CD4-positive, alpha-beta T cell (primary cell): ENCODE data around the gene IFI35. TPM values are rescaled to one million over a fixed set of nuclear protein-coding genes. Genes with fewer than 3 reads are reported as not detected.
"Not testable (repeated sequence)": the region's sequence is repeated elsewhere in the genome, so short reads cannot be mapped to it uniquely, and the experiment has no call there.

Experiments used
- ATAC-seq: fragments of 200-7000 bp; cut with Tn5 transposase; one replicate; pipeline ENCODE4 v1.10.0; 2022; ENCODE audit warnings: mild to moderate bottlenecking; ENCODE audit not compliant: poor library complexity
- CTCF ChIA-PET: fragments of 350-600 bp; sonication (Branson Sonifier 250); formaldehyde crosslinking; loops from one replicate; lab custom pipeline; 2021; ENCODE audit warnings: antibody characterized with exemption, inconsistent platforms; lab: Charles Lee
- POLR2A ChIA-PET: fragments of 350-600 bp; sonication (Branson Sonifier 250); formaldehyde crosslinking; loops from one replicate; lab custom pipeline; 2021; ENCODE audit warnings: antibody characterized with exemption, inconsistent platforms; lab: Charles Lee
- DNase-seq, 14 experiments: peaks; one replicate each; pipeline ENCODE4 v3.0.0-alpha.2; 2013 to 2020; ENCODE audit warnings: mixed read lengths in 2 of 14
- H3K27ac ChIP-seq, 2 donors: one replicate each; pipeline versions ENCODE4 v1.5.1 to v1.7.0; 2013; ENCODE audit warnings: low read length in 2 of 2, low read depth in 1 of 2, mild to moderate bottlenecking in 1 of 2
- H3K27me3 ChIP-seq, 2 experiments: 1 replicate in 1 of 2; 2 replicates in 1 of 2; pipeline versions ENCODE4 v1.6.1 to v1.7.0; 2013; ENCODE audit warnings: low read length in 2 of 2, control low read depth in 1 of 2, mild to moderate bottlenecking in 1 of 2, moderate library complexity in 1 of 2; ENCODE audit not compliant: insufficient read depth in 2 of 2, control insufficient read depth in 1 of 2
- H3K36me3 ChIP-seq: one replicate; pipeline ENCODE4 v1.6.1; 2013; ENCODE audit warnings: low read length, control low read depth; ENCODE audit not compliant: insufficient read depth
- H3K4me1 ChIP-seq: one replicate; pipeline ENCODE4 v1.6.1; 2013; ENCODE audit warnings: low read length, control low read depth; ENCODE audit not compliant: insufficient read depth
- H3K4me3 ChIP-seq: one replicate; pipeline ENCODE4 v1.5.1; 2013; ENCODE audit warnings: mild to moderate bottlenecking, low read length, moderate library complexity
- H3K9me3 ChIP-seq, 2 experiments: 1 replicate in 1 of 2; 2 replicates in 1 of 2; pipeline versions ENCODE4 v1.6.1 to v1.7.0; 2013; ENCODE audit warnings: low read length in 2 of 2, mild to moderate bottlenecking in 2 of 2, control low read depth in 1 of 2, moderate library complexity in 1 of 2; ENCODE audit not compliant: control insufficient read depth in 1 of 2, insufficient read depth in 1 of 2
- H3K27ac Mint-ChIP-seq: one replicate; pipeline ENCODE4 v1.8.0; 2020; ENCODE audit warnings: mixed read lengths
- H3K27me3 Mint-ChIP-seq: one replicate; pipeline ENCODE4 v1.8.0; 2021; ENCODE audit warnings: mixed read lengths
- H3K36me3 Mint-ChIP-seq: one replicate; pipeline ENCODE4 v1.8.0; 2021; ENCODE audit warnings: low read depth, mixed read lengths
- H3K4me1 Mint-ChIP-seq: one replicate; pipeline ENCODE4 v1.8.0; 2021; ENCODE audit warnings: low read depth, mixed read lengths
- H3K4me3 Mint-ChIP-seq: one replicate; pipeline ENCODE4 v1.8.0; 2020; ENCODE audit warnings: mild to moderate bottlenecking, mixed read lengths
- H3K9me3 Mint-ChIP-seq: one replicate; pipeline ENCODE4 v1.8.0; 2020; ENCODE audit warnings: mixed read lengths
- intact Hi-C, 2 experiments: fragments of 100-400 bp; cut with DNase I in 1 of 2; cut with micrococcal nuclease in 1 of 2; formaldehyde crosslinking; loops; one replicate each; pipeline versions ENCODE4 v1.15.1 to v1.9.0; 2023 to 2025; cut with DNase I, micrococcal nuclease
- total RNA-seq, 174 experiments: library from RNA in 2 of 174; stranded (reverse) in 2 of 174; gene quantifications; one replicate each; pipeline ENCODE4 v1.2.3 and lab custom pipeline; 2021 to 2026
- TF ChIP-seq, protein P1 (sequence below): fragments of 200-600 bp; IDR thresholded peaks from one replicate; pipeline ENCODE4 v1.8.0; 2022; ENCODE audit warnings: antibody characterized with exemption, mild to moderate bottlenecking

The IFI35 gene
- total RNA-seq, 2 experiments from 2014 or later: 23.0 to 24.7 TPM

GRCh38 chr17:43051969-43052368, 45.4 kb downstream of the IFI35 start:
- Histone ChIP-seq H3K36me3 (no peaks in the 10 kb centered on the region), H3K4me1 (no peaks in the 10 kb centered on the region), H3K9me3 (no peaks in the 10 kb centered on the region), H3K27ac (no peak overlapping the region), H3K4me3 (no peak overlapping the region), H3K27me3 (no peaks in the 10 kb centered on the region)
- Mint-ChIP-seq H3K9me3 (no peaks in the 10 kb centered on the region), H3K27ac (no peak overlapping the region), H3K27me3 (no peaks in the 10 kb centered on the region), H3K4me3 (no peak overlapping the region), H3K36me3 (no peaks in the 10 kb centered on the region), H3K4me1 (no peaks in the 10 kb centered on the region)
- ChIA-PET CTCF (no interaction called here), POLR2A (no interaction called here)
- intact Hi-C loops: no loop called here
- DNase-seq: no peak
- TF ChIP-seq, protein P1, sequence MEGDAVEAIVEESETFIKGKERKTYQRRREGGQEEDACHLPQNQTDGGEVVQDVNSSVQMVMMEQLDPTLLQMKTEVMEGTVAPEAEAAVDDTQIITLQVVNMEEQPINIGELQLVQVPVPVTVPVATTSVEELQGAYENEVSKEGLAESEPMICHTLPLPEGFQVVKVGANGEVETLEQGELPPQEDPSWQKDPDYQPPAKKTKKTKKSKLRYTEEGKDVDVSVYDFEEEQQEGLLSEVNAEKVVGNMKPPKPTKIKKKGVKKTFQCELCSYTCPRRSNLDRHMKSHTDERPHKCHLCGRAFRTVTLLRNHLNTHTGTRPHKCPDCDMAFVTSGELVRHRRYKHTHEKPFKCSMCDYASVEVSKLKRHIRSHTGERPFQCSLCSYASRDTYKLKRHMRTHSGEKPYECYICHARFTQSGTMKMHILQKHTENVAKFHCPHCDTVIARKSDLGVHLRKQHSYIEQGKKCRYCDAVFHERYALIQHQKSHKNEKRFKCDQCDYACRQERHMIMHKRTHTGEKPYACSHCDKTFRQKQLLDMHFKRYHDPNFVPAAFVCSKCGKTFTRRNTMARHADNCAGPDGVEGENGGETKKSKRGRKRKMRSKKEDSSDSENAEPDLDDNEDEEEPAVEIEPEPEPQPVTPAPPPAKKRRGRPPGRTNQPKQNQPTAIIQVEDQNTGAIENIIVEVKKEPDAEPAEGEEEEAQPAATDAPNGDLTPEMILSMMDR: no peak
- ATAC-seq: no peak

DNA sequence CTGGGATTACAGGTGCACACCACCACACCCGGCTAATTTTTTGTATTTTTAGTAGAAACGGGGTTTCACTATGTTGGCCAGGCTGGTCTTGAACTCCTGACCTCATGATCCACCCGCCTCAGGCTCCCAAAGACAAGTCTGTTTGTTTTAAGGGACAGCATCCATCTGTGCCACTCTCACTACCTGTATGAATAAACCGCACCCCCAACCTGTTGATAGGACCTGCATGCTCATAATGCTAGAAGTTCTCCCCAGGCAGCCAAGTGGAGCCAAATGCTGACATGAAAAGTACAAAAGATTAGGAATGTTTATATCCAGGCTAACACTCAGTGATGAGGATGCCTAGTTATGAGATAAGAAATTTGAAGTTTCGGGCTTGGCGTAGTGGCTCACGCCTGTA, 46.4 kb downstream of the IFI35 start:
- intact Hi-C loops, ATAC-seq, DNase-seq, H3K4me1 Mint-ChIP-seq, POLR2A ChIA-PET, H3K36me3 ChIP-seq, CTCF ChIA-PET, H3K9me3 ChIP-seq, H3K4me3 Mint-ChIP-seq, H3K4me1 ChIP-seq, H3K27ac Mint-ChIP-seq, H3K9me3 Mint-ChIP-seq, H3K4me3 ChIP-seq, H3K27me3 ChIP-seq, H3K27ac ChIP-seq, H3K27me3 Mint-ChIP-seq, H3K36me3 Mint-ChIP-seq: not testable (repeated sequence)

- TF ChIP-seq, protein P1: no peak
- no peaks in the 10 kb centered on the region for H3K36me3 ChIP-seq
- Mint-ChIP-seq H3K27me3 (no peaks in the 10 kb centered on the region), H3K4me1 (no peaks in the 10 kb centered on the region), H3K9me3 (no peaks in the 10 kb centered on the region), H3K36me3 (no peaks in the 10 kb centered on the region), H3K4me3 (no peak overlapping the region), H3K27ac (no peak overlapping the region)
- no peaks in the 10 kb centered on the region for H3K9me3 ChIP-seq
- no peaks in the 10 kb centered on the region for H3K27me3 ChIP-seq
- ChIA-PET POLR2A (interaction anchor here (0.5 kb wide), 1 partner anchor 180 kb away, joined by 3 read pairs; no protein-coding TSS in a partner anchor), CTCF (interaction anchor here (0.7 kb wide), 1 partner anchor 59 kb away, joined by 3 read pairs; no protein-coding TSS in a partner anchor)
- H3K27ac ChIP-seq: no peak overlapping the region
- no peak overlapping the region for H3K4me3 ChIP-seq
- DNase-seq (no peak), ATAC-seq (no peak)
- intact Hi-C loops: no loop called here
- H3K4me1 ChIP-seq: no peaks in the 10 kb centered on the region
Measured at GRCh38 chr17:43056051-43056450, 49.5 kb downstream of the IFI35 start.

GRCh38 chr17:43062984-43063638, 56.5 kb downstream of the IFI35 start:
- intact Hi-C loops: no loop called here
- ChIA-PET POLR2A (no interaction called here), CTCF (no interaction called here)
- H3K4me1 ChIP-seq: no peaks in the 10 kb centered on the region
- Mint-ChIP-seq H3K4me3 (no peak overlapping the region), H3K27ac (no peak overlapping the region), H3K36me3 (no peaks in the 10 kb centered on the region), H3K4me1 (no peaks in the 10 kb centered on the region), H3K9me3 (no peaks in the 10 kb centered on the region), H3K27me3 (no peaks in the 10 kb centered on the region)
- H3K4me3 ChIP-seq: no peak overlapping the region
- H3K27ac ChIP-seq: no peak overlapping the region
- DNase-seq: no peak
- H3K9me3 ChIP-seq: no peaks in the 10 kb centered on the region
- ATAC-seq: no peak
- no peaks in the 10 kb centered on the region for H3K36me3 ChIP-seq
- TF ChIP-seq, protein P1: no peak
- H3K27me3 ChIP-seq: no peaks in the 10 kb centered on the region
